NCI-H1105 treated with DMSO at 0.1 percent for 48 hours (cell line): Measurements from ENCODE around the gene TLCD1.
A peak's percentile ranks its signal among the peaks of the same experiment; 100 is the strongest.
"Not testable (repeated sequence)": the region's sequence is repeated elsewhere in the genome, so short reads cannot be mapped to it uniquely, and the experiment has no call there.

Experiments used
- DNase-seq: peaks from one replicate; lab custom pipeline; 2025; lab: John Stamatoyannopoulos, UW

Gene TLCD1

GRCh38 chr17:28728364-28729200 lies 2.5 kb upstream of the TLCD1 start, which contains the start of gene NEK8:
TSS of gene NEK8 (plus strand) at chr17:28728788. CDS start at chr17:28728814, 26 bp downstream.
- peak; percentile 82 for DNase-seq

- peak; percentile 94 for DNase-seq
These were observed 826 bp upstream of the TLCD1 start for GRCh38 chr17:28726627-28727491.

GRCh38 chr17:28725660-28726225 lies 290 bp downstream of the TLCD1 start:
- DNase-seq = peak; percentile 63

GRCh38 chr17:28725166-28725659 lies 820 bp downstream of the TLCD1 start:
- peak; percentile 41 for DNase-seq

- no peak for DNase-seq
These were observed 1.4 kb downstream of the TLCD1 start for GRCh38 chr17:28724500-28725165.

- DNase-seq = not testable (repeated sequence)
These were observed 2.1 kb downstream of the TLCD1 start for GRCh38 chr17:28723836-28724499.

- DNase-seq = no peak
These were observed 2.7 kb downstream of the TLCD1 start for GRCh38 chr17:28723159-28723835.

GRCh38 chr17:28722417-28723158 lies 3.4 kb downstream of the TLCD1 start:
- no peak for DNase-seq

- DNase-seq = not testable (repeated sequence)
These were observed 5.1 kb downstream of the TLCD1 start for GRCh38 chr17:28720997-28721329.

- no peak for DNase-seq
These were observed 5.6 kb downstream of the TLCD1 start for GRCh38 chr17:28720247-28720996.

- DNase-seq = no peak
These were observed 7.0 kb downstream of the TLCD1 start for GRCh38 chr17:28719021-28719433.

- DNase-seq = no peak
These were observed 7.6 kb downstream of the TLCD1 start for GRCh38 chr17:28718333-28719020.

GRCh38 chr17:28717578-28718332 lies 8.3 kb downstream of the TLCD1 start, which contains the start of gene RAB34:
TSS of gene RAB34 (minus strand) at chr17:28717868. CDS start at chr17:28717266, 602 bp downstream.
- no peak for DNase-seq

- no peak for DNase-seq
These were observed 9.1 kb downstream of the TLCD1 start for GRCh38 chr17:28716740-28717577.

GRCh38 chr17:28715217-28715616 lies 10.8 kb downstream of the TLCD1 start:
- DNase-seq = no peak

GRCh38 chr17:28714281-28714680 lies 11.8 kb downstream of the TLCD1 start:
- DNase-seq = no peak
